ENCODE results near the gene ZIK1. TPM values are rescaled to one million over a fixed set of nuclear protein-coding genes. Genes with fewer than 3 reads are reported as not detected.

Gene ZIK1
- 10 to 100 TPM in 1 of 4 donors, 1 to 10 TPM in 3; 2.0 to 12.7 (median 4.3) TPM for total RNA-seq

- TF ChIP-seq POLR2A (IDR thresholded peaks at IDR 0.05) (no peak), CTCF (IDR thresholded peaks at IDR 0.05) (no peak)
- H3K4me3 ChIP-seq (ENCODE audit: low read depth, poor library complexity, severe bottlenecking) = peak within 1 kb of the TSS; percentile 24
- intact Hi-C loops (cut with DNase I; ENCODE audit: low total_unique reads) = no loop called here
- DNase-seq (ENCODE audit: low spot score in 2 of 2) = peak; percentile 86 to 97
- 2 to 6% methylated on average over 54 to 63 of the region's 76 CpGs for WGBS, 2 donors
These were observed at the start of gene ZIK1 for GRCh38 chr19:57583521-57584416. Gene ZIK1, plus strand, starts transcription at chr19:57584145. Its CDS starts 212 bp downstream, at chr19:57584357.

GRCh38 chr19:57537953-57538547, 45.9 kb upstream of the ZIK1 start:
- DNase-seq (ENCODE audit: low spot score in 2 of 2) = no peak
- TF ChIP-seq CTCF (IDR thresholded peaks at IDR 0.05) (no peak), POLR2A (IDR thresholded peaks at IDR 0.05) (no peak)
- 95 to 97% methylated on average over 7 of the region's 7 CpGs for WGBS, 2 donors
- no peak overlapping the region for H3K4me3 ChIP-seq (ENCODE audit: low read depth, poor library complexity, severe bottlenecking)
- intact Hi-C loops (cut with DNase I; ENCODE audit: low total_unique reads) = no loop called here

- H3K4me3 ChIP-seq (ENCODE audit: low read depth, poor library complexity, severe bottlenecking) = no peak overlapping the region
- DNase-seq (ENCODE audit: low spot score in 2 of 2) = no peak
- intact Hi-C loops (cut with DNase I; ENCODE audit: low total_unique reads) = no loop called here
- no peak for TF ChIP-seq CTCF (IDR thresholded peaks at IDR 0.05)
- no peak for TF ChIP-seq POLR2A (IDR thresholded peaks at IDR 0.05)
- 95 to 100% methylated on average over 1 of the region's 1 CpG for WGBS, 2 donors
These were observed 37.4 kb upstream of the ZIK1 start for GRCh38 chr19:57546513-57546912.

GRCh38 chr19:57552432-57552831, 31.5 kb upstream of the ZIK1 start:
- 96 to 97% methylated on average over 2 of the region's 2 CpGs for WGBS, 2 donors
- intact Hi-C loops (cut with DNase I; ENCODE audit: low total_unique reads) = no loop called here
- H3K4me3 ChIP-seq (ENCODE audit: low read depth, poor library complexity, severe bottlenecking) = no peak overlapping the region
- TF ChIP-seq CTCF (IDR thresholded peaks at IDR 0.05) (no peak), POLR2A (IDR thresholded peaks at IDR 0.05) (no peak)
- no peak for DNase-seq (ENCODE audit: low spot score in 2 of 2)

GRCh38 chr19:57557659-57558058, 26.3 kb upstream of the ZIK1 start:
- intact Hi-C loops (cut with DNase I; ENCODE audit: low total_unique reads) = no loop called here
- 88 to 91% methylated on average over 5 of the region's 5 CpGs for WGBS, 2 donors
- no peak overlapping the region for H3K4me3 ChIP-seq (ENCODE audit: low read depth, poor library complexity, severe bottlenecking)
- no peak for DNase-seq (ENCODE audit: low spot score in 2 of 2)
- no peak for TF ChIP-seq POLR2A (IDR thresholded peaks at IDR 0.05)
- no peak for TF ChIP-seq CTCF (IDR thresholded peaks at IDR 0.05)
